ENCODE data around the gene IFIT1B.

The IFIT1B gene

DNA sequence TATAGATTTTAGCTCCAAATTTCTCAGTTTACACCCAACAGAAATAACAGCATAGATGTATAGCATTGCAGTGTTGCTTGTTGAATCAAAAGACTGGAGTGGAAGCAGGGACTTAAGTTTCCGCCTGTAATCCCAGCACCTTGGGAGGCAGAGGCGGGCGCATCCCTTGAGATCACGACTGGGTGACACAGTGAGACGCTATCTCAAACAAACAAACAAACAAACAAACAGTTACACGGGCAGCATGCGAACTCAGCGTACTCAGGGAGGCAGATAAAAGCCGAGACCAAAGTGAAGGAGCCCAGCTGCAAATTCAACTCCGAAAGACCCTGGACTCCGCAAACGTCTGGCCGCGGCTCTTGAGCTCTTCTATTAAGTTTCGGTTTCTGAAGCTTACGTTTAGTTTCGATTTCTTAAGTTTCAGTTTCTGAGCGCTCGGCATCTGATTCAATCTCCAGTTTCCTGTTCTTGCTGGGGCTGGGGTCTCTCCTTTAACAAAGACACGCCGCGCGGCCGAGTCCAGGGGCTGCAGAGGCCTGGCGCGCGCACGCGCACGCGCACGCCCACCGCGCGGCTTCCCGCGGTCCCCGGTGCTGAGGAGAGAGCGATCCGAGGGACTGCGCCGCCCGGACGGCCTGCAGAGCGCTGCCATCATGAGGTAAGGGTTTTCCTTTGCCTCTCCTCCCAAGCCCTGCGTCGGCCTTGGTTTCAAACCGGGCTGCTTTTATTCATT is 36.5 kb downstream of the IFIT1B start, which contains the start of gene IFIT5:
IFIT5 (plus strand) TSS at position 423 of the 733 bp plus-strand sequence; CDS start at position 654, 231 bp downstream.
- no peak for FAIRE-seq

DNA sequence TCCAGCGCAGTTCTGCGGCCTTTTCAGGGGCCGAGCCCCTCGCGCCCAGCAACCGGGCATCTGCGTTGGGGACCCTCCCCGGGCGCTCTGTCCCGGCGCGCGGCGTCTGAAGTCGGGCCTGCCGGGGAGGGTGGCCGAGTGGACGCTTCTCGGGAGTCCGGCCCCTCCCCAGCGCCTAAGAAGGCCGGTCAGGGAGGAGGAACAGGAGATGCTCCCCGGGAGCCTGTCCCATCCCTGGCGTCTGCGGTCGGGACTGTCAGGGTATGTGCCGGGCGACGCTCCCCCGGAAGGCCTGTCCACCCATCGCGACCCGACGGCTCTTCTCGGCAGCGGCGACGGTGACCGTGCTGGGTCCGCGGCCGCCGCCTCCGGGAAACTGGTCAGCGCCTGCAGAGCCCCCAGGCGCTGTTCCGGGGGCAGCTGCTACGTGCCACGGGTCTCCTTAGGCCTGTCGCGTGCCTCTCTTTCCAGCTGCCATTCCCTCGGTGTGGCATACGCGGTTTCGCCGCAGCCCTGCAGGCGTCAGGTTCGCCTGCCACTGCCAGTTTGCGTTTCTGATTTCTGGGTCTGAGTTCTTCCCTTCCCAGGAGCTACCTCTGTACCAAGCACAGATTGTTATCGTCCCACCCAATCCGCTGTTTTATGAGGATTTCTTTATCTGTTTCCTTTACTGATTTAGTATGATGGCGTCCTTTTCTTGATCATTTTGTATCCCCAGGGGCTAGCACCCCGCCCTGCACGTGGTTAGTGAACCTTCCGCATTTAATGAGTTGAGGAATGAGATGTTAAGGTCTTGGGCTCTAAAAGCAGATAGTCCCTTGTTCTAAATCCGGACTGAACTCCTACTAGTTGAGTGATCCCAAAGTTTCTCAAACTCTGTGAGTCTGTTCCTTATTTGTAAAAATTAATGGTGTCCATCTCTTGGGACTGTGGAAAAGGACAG is 37.3 kb downstream of the IFIT1B start:
- FAIRE-seq: no peak

DNA sequence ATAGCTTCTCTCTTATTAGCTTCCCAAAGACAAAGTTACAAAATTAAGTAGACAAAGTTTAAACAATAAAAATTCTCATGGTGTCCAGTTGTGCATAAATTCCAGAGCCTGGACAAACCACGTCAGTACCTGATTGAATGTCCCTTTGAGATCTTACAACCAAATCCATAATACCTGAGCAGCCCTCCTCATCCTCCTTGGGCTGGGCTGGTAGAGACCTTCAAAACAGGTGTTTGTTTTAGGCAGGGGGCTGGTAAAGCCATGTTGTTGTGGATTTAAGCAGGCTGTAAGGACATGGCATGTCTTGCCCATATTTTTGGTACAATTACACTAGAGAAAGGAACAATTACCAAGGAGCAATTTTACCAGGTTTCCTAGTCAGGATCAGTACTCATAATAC is 38.6 kb downstream of the IFIT1B start:
- no peak for FAIRE-seq

DNA sequence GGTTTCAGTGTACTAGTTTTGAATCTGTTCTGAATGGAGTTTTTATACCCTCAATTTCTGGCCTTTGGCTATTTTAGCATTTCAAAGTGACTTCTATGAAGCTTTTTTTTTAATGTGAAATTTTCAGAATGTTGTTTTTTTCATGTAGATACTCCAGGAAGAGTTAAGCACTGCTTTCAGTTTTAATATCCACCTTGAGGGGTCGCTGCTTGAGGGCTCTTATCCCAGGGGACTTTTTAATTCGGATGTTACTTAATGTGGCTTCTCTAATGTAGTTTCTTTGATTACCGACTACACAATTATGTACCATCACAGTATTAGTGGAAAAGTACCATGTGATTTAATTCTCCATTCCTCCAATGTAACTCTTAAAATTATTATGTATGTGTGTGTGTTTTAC is 41.7 kb downstream of the IFIT1B start:
- no peak for FAIRE-seq

DNA sequence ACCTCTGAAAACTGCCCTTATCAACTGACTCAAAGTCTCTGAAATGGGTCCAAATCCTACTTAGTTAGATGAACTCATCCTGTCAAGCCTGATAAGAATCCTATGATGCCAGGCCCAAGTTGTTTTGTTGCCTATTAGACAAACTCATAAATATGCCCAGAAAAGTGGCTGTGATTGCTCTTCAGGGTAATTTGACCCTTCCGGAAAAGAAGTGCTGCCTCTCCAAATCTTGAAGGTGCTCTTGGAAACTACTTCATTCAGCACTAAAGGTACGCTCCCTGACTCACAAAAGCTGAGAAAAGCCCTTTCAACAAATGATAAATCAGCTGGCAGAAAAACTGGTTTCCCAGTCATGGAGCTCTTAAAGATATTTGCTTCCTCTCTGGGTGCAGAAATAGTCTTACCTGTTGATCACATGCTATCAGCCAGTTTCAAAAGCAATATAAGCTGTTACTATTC is 43.2 kb downstream of the IFIT1B start:
- FAIRE-seq: no peak

DNA sequence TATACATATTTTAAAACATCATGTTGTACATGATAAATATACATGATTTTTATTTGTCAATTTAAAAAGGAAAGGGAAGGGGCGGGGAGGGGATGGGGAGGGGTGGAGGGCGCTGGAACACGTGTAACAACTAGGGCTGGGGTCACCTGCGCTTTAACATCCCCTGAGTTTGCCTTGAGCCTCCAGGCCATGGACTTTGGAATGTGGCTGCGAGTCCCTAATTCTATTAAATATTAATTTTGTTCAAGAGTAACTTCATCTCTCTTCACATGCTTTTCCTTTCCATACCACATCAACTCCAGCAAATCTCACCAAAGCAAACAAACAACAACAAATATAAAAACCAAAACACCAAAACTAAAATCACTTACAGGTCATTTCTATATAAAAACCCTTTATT is 47.1 kb downstream of the IFIT1B start:
- FAIRE-seq: no peak

DNA sequence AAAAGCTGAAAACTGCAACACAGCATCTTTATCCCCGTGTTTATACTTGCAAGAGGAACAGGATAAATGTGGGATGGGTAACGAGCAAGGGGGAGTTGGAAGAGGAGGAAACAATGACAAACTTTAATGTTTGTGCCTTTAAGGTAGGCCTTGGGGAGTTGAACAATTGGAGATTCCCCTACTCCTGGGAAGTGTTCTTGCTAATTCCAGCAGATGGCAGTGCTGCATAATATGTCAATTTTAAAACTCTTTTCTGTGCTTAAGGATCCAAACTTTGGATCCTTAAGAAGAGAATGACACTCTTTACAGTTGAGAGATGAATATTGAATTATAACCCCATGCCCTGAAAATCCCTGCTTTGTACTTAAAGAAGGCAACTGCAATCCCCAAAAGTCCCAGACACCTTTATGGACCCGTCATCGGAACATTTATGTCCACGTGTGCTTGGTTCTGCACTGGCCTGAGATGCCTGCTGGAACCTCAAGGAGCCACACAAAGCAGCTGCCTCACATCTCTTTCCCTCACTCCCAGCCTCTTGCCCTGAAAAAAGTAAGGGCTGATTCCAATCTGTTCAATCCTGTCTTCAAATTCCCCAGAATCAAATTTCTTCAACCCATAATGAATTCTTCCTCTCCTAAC is 48.5 kb downstream of the IFIT1B start:
- no peak for FAIRE-seq

DNA sequence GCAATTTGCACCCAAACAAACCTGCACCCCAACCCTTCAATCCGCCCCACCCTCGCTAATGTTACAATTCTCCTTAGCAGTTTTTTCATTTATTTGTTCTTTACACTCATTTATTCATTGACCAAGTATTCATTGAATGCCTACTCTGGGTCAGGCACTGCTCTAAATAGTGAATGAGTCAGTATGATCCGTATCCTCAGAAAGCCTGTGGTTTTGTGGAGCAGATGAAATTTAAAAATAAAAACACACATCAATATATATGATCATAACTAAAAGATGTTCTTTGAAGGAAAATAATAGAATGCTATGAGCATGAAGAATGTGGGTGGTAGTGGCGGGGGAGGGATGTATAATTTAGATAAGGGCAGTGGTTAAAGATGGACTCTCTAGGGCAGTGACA is 49.8 kb downstream of the IFIT1B start:
- no peak for FAIRE-seq

DNA sequence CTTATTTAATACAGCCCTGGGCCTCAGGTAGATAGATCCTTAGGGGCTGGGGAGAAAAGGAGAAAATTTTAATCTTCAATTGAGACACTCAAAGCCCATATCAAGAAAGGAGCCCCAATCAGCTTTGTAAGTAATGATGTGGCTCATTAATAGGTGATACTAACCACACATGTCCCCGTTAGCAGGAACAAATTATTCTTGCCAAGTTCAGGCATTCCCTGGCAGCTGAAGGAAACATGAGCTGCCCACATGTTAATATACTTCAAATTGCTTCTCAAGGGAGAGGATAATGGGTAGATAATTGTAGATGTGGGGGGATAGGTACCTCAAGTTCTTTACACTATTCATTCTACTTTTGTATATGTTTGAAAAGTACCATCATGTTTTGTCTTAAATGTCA is 51.0 kb downstream of the IFIT1B start:
- FAIRE-seq: no peak

DNA sequence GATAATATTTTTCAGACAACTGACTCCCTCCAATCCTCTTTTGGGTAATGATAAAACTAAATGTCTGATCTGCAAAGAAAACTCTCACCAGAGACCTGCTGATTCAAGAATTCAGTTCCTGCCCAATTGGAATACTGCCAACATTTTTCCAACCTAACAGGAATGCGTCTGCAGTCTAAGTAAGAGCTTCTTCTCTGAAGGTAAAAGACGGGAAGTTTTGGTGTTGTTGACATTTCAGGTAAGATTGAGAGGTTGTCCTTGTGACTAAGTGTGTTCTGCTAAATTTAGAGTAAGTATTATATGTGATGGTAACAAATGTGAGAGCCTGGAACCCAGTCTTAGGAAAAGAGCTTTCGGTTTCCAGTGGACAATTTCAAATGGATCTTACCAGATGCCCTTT is 54.1 kb downstream of the IFIT1B start:
- no peak for FAIRE-seq

All from colon (tissue), 2 donors.